NCI-H526 treated with DMSO at 0.1 percent for 48 hours (cell line): ENCODE results near the gene MAP3K5.

Experiments used
- DNase-seq: peaks from one replicate; lab custom pipeline; 2025; lab: John Stamatoyannopoulos, UW

MAP3K5 gene

DNA sequence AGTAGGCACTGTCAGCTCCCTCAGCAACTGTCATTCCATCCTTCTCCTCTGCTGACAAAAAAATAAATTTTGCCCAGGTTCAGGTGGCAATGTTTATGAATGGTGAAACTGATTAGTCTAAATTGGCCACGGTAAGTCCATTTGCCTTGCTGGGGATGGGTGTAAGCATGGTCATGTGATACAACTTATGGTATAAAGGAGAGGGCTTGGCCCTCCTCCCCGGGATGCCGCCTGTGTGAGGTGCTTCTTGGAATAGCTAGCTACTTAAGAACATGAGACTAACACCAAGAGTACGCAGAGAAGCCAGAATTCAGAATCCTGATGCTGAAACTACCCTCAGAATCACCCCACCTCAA is 147.7 kb downstream of the MAP3K5 start:
- DNase-seq = no peak

DNA sequence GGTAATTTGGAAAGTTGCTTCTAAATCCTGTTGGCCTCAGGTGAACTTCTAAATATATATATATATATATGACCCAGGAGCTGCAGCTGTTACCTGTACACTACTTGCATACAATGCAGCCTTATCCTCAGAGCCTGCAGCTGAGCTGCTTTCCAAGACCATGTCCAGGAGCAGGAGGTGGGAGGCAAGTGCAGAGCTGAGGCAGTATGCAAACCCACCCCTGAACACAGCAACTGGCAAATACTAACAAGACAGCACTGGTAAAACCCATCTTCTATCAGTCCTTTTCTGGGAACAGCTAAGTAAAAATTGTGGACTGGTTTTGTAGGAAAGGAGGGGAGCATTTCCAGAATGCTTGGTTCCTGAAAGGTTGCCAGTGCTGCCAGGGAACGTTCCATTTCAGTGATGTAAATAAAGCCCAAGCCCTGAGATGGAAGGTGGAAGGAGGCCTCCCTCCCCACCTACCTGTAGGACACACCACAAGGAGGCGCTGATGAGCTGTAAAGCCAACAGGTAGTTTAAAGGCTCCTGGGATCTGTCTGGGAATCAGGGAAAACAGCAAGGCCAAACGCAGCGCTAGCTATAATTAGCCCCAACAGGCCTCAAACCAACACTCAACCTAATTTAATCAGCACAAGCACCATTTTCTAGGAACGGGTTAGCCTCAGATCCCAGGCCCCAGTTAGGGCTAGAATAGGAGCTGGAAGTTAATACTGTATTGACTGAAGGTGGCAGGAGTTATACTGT is 148.3 kb downstream of the MAP3K5 start:
- peak; percentile 75 for DNase-seq

DNA sequence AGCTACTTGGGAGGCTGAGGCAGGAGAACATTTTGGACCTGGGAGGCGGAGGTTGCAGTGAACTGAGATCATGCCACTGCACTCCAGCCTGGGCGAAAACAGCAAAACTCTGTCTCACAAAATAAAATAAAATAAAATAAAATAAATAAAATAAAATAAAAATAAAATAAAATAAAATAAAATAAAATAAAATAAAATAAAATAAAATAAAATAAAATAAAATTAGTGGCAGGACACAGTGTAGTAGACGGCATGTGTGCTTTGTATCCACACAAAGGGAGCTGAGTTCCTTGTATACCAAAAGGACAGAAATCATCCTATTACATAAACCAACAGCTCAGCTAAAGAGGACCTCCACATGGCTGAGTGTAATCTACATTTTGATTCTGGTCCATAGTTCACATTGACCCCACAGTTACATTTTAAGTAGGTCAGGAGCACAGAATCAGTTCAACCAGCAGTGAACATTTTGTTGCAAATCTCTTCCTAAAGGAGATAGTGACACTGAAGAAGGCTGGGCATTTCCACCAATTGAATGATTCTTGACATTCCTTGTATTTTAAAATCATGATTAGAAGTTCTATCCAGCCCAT is 150.3 kb downstream of the MAP3K5 start:
- no peak for DNase-seq

DNA sequence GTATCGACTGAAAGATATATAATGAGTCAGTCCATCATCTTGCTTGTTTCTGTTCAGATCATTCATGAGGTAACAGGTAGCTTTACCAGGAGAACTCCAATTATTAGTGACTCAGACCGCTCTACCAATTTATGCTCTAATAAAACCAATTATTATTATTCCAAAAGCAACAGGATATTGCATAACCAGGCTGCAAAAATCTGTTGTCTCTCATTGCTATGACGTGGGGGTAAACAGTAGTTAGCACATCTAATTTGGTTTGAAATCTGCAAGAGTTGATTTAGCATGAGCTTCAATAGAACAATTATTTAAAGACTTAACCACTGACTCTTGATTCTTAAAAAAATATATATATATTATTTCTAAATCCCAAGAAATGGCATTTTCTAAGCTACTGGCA is 151.1 kb downstream of the MAP3K5 start:
- DNase-seq = no peak

DNA sequence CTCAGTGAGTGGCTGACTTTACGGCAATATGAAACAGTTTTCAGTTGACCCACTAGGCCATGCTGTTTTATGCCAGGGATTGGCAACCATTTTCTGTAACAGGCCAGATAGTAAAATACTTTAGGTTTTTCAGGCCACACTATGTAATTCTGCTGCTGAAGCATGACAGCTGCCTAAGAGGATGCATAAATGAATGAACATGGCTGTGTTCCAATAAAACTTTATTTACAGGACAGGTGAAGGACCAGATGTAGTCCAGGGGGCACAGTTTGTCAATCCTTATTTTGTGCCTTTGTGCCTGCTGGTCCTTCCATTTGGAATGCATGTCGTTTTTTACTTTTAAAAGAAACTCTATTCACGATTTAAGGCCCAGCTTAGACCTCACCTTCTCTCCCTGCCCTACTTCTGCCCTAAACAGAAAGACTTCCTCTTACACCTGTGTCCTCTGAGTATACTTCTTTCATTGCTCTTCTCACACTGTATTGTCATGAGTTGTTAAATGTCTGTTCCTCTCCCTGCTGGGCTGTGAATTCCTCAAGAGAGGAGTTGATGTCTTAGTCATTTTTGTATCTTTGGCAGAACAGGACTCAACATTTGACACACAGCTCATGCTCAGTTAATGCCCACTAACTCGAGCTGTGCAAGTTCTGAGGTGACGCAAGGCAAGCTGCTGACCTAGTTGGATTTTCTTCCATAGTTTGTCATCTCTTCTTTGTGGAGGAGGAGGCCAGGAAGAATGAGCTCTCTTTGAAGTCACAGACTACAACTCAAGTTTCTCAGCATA is 152.0 kb downstream of the MAP3K5 start:
- no peak for DNase-seq

DNA sequence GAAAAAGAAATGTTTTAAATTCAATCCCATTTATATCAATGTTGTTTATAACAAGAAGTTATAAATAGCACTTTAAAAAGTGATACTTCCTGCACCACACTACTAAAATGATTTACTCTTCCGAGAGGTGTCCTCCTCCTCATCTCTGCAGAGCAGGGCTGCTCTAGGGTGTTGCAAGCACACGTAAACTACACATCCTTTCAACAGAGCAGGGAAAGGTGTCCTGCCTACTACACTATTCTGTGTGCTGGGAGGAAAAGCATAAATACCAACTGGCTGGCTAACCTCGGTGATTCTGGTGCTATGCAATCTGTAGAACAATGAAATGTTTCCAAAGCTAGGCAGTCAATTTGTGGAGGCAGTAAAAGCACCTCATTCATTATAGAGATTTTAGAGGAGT is 152.6 kb downstream of the MAP3K5 start:
- DNase-seq = no peak

DNA sequence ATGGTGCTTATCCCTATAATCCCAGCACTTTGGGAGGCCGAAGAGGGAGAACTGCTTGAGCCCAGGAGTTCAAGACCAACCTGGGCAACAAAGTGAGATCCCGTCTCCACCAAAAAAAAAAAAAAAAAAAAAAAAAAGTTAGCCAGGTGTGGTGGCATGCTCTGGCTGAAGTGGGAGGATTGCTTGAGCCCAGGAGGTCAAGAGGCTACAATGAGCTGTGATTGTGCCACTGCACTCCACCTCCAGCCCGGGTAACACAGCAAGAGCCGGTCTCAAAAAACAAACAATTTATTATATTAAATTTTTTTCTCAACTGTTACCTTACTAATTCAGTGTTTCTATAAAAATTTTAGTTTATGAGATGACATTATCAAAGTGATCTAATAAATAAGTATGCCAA is 156.7 kb downstream of the MAP3K5 start:
- no peak for DNase-seq

DNA sequence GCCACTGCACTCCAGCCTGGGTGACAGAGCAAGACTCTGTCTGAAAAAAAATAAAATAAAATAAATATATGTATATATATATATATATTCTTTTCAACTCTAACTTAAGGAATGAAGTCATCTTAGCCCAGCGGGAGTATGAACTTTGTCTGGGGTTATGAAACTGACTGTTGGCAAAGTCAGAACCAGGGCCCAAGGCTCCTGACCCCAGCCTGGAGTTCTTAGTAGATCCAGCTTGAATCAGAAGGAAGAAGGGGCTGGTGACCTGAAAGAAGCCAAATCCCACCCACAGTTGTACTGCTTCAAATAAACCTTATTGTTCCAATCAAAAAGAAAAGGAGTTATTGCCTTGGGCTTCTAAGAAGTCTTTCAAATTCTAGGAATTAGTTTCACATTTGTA is 158.9 kb downstream of the MAP3K5 start:
- DNase-seq = no peak

DNA sequence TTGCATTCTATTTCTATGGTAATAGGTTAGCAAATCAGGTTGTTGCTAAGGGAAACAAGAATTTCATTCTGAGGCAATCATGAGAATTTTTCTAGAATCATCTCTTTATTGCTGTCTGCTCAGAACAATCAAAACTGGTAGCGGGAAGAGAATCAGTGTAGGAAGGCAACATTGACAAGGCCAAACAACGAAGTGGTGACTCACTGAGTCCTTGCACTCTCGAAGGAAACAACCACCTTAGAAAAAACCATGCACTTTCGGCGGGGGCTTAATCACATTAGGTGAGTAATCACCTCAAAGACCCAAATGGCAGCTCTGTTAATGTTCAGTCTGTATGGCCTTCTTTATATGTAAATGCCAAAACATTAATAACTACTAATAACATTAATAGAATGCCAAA is 163.3 kb downstream of the MAP3K5 start:
- DNase-seq = no peak

DNA sequence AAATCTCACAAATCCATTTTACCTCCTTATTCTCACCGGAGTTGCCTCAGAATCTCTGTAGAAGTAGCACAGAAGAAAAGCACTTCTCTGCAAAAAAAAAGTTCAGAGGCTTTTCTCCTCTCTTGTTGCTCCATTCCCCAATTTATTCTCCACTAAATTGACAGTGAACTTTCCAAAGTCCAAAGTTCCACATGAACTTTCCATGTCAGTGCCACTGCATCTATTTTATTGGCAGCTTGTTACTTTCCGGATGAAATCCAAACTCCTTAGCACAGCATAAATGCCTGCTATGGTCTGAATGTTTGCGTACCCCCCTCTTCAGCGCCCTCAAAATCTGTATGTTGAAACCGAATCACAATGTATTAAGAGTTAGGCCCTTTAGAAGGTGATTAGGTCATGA is 165.1 kb downstream of the MAP3K5 start:
- DNase-seq = no peak

DNA sequence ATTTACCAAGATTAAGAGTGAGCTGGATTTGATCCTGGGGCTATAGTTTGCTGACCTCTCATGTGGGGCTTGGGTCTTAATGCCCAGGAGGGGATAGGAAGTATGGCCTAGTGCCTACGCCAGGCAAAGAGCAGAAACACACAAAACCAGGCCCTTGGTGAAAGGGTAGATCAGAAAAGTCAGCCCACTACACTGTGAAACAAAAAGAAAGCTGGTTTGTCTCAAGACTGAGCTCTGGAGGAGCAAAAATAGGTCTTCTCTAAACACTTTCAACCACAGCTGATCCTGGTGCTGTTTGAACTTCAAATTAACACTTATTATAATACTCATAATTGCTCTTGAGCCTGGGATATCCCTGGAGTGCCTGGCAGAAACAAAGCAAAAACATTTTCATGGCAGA is 167.0 kb downstream of the MAP3K5 start:
- DNase-seq = no peak

DNA sequence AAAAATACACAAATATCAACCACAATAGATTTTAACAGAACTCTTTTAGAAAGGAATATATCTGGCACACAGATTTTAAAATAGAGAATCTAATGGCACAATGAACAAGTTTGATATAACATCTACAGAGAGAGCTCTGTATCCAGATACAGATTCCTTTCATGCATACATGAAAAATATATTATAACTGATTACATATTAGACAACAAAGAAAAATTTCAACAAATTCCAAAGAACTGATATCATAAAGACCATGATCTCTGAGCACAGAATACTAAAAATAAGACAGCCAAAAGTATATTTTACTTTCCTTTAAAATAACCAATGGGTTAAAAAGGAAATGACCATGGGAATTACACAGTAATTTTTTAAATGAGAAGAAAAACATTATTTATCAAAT is 167.9 kb downstream of the MAP3K5 start:
- no peak for DNase-seq

DNA sequence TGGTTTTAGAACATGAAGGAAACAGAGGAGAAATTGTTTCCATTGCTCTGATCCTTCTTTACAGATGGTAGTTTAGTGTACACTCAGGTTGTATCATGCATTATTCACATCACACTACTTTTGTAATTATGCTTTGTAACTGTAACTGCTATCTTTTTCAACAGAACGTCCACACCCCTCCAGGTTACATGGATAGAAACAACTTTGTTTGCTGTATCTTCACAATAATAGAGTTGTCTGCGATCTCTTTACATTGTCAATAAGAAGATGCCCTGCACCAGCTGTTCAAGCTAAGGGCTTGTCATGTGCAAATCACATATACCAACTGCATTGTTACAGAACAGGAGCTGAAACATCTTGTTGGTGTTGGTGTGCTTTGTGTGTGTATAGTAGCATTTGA is 174.2 kb downstream of the MAP3K5 start:
- no peak for DNase-seq

DNA sequence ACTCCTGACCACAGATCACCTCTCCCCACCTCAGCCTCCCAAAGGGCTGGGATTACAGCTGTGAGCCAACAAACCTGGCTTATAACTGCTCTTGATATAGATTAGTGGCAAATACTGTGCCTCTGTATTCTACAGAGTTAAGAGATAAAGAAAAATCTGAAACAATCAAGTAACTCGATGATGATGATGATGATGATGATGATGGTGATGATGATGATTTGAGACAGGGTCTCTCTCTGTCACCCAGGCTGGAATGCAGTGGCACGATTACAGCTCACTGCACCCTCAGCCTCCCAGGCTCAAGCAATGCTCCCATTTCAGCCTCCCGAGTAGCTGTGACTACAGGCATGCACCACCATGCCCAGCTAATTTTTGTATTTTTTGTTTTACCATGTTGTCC is 175.8 kb downstream of the MAP3K5 start:
- DNase-seq = no peak

DNA sequence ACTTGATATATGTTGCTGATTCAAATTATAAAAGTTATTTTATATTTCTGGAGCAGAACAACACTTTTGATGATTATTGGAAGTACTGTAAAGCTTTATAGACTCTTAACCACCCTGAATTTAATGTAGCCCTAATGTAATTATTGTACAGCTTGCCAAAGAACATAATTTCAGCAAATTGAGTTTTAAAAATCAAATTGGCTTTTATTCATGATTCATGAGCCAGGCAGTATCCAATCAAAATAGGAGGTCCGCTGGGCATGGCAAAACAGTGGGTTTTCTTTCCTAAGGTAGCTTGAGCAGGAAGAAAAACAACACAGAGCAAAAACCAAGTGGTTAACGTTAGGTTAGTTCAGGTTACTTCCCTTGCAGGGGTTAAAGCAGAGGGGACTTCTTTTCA is 177.3 kb downstream of the MAP3K5 start:
- DNase-seq = no peak

DNA sequence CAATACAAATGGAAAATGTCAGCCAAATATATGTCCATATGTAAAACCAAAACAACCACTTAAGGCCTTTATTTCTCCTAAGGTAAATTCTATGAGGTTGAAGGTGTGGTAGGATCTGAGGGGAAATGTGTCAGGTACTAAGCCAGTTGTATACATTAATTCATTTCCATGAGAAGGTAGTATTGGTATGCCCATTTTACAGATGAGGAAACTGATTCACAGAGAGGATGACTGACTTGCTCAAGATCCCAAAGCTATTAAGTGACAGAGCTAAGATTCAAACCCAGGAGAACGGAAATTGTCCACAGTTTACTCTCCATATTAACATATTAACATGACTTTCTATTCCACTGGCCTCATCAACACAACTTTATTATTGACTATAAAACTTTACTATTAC is 177.9 kb downstream of the MAP3K5 start:
- DNase-seq = no peak

DNA sequence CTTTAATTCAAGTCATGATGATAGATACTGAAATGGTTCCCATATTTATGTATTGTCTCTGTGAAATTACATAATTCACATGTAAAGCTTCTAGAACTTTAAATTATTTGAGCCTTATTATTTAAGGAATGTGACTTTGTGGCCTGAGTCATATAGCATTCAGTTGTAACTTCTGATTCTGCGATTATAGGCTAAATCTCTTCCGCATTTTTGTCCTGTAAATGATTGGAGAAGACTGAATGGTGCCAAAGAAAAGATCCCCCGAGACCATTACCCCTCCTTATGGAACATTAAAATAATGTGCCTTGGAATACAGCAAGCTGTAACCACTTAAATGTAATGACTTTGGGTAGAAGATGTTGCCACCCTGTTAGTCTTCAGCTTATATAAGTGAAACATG is 178.8 kb downstream of the MAP3K5 start:
- no peak for DNase-seq

DNA sequence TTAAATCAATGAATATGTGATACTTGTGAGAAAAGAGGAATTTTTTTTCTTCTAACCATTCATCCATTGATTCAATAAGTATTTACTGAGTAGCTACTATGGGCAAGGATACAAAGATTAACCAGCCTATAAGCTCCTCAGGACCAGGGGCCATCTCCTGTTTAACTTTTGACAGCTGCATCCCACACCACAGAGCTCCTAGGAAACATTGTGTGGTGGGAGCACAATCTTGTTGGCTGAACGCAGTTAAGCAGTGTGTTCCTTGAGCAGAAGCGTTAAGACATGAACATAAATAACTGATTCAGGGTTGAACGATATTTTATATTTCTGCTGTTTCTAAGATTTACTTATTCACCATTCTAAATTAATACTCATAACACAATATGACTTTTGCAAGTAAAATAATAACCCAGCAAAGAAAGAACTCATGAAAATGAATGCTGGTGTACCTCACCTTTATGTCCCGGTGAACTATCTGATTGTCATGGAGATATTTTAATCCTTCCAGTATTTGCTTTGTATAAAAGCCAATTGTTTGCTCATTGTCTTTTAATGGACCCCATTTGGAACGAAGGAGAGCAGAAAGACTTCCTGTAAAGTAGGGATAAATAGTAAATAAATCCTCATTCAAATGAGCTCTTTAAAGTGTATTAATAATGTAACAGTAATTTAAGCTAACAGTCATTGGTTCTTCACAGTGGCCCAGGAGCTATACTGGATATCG is 179.4 kb downstream of the MAP3K5 start:
- DNase-seq = no peak

DNA sequence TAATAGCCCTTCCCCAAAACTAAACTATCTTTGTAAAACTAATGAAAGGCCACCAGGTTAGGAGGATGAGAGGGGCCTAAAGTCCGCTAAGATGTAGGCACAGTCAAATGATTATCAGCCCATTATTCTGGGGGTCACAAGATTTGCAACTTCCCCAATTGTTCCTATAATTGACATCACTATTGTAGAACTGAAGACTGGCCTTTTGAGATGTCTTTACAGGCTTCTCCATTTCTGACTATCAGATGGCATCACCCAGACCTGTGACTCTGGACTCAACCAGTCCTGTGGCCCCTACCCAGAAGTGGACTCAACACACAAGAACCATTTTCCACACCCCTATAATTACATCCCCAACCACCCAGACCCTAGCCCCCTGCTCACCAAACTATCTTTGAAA is 180.5 kb downstream of the MAP3K5 start:
- DNase-seq = no peak

DNA sequence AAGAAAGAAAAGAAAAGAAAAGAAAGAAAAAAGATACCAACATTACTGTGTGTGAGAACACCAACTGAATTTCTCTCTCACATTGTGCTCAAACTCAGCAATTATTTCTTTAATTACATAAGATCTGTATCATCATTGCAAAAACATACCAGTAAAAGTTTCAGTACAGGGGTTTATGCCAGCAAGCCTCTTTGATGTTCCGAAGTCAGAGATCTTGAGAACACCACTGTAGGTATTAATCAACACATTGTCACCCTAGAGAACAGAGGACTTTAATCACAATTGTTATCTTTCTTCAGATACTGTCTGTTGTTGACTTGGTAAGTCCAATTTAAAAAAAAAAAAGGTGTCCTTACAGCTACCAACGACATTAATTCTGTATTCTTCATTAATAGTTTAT is 181.1 kb downstream of the MAP3K5 start:
- DNase-seq = no peak

DNA sequence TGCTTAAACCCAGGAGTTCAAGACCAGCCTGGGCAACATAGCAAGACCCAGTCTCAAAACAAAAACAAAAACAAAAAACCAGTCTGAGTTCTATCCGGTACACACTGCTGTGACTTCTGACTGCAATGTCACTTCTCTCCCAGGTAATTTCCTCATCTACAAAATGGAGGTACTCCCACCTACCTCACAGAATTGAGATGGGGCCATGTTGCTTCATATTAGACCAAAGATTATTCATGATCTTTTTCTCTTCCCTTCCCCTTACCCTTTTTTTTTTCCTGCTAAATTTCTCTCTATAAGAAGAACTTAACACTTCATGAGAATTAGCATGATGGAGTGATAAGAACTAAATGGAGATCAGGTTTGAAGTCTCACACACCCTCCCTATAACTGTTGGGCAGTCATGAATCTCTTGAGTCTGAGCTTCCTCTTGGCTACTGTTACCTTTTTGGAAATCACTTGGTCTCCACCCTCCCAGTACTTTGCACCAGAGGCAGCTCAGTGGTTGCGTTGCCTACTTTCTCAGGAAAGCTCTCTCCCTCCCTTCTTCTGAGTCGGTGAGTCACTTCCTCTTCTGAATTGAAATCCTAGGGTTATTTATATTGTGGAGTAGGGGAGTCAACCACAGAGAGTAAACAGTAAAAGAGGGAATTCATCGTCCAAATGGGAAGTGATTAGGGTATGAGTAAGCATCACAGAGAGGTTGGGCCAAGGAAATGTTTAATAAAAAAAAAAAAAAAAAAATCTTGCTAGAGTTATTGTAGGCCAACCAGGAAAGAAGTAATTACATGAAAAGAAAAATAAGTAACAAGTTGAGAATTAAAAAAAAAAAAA is 182.2 kb downstream of the MAP3K5 start:
- DNase-seq = no peak

DNA sequence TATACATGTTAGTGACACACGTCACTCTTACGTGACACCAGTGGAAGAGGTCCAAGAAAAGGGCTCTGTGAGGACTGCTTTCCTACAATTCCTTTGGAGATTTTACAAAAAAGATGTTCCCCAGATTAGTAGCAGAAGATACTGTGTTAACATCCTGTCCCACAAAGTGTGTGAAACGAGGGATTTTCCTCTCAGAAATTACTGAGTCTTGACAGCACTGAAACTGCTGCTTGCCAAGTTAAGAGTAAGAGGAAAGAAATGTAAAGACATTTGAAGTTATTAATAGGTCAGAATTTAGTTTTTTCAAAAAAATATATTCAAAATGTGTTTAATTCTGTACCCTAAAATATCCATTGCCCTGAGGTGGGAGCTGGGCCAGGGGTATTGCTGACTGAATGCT is 183.3 kb downstream of the MAP3K5 start:
- no peak for DNase-seq
